Aorta (tissue), 5 donors: ENCODE data around the gene TMEM131L. TPM values are rescaled to one million over a fixed set of nuclear protein-coding genes. Genes with fewer than 3 reads are reported as not detected.

Source experiments
- ATAC-seq: fragments of 200-7000 bp; cut with Tn5 transposase; one replicate; pipeline ENCODE4 v1.9.1; 2022; ENCODE audit warnings: moderate library complexity; ENCODE audit not compliant: low FRiP score
- DNase-seq, 2 donors: peaks; one replicate each; pipeline ENCODE4 v3.0.0-alpha.2; 2020
- H3K27ac ChIP-seq, 2 donors: one replicate each; pipeline ENCODE4 v1.5.1; 2013; ENCODE audit warnings: low read length in 2 of 2, mild to moderate bottlenecking in 2 of 2, moderate library complexity in 2 of 2, control low read depth in 1 of 2, inconsistent platforms in 1 of 2, low read depth in 1 of 2
- H3K27me3 ChIP-seq, 2 donors: one replicate each; pipeline ENCODE4 v1.6.1; 2013; ENCODE audit warnings: control low read depth in 1 of 2, low read length in 1 of 2, mild to moderate bottlenecking in 1 of 2, moderate library complexity in 1 of 2; ENCODE audit not compliant: insufficient read depth in 2 of 2, control insufficient read depth in 1 of 2
- H3K36me3 ChIP-seq, 2 donors: one replicate each; pipeline ENCODE4 v1.6.1; 2013; ENCODE audit warnings: control low read depth in 1 of 2, low read length in 1 of 2, mild to moderate bottlenecking in 1 of 2; ENCODE audit not compliant: insufficient read depth in 2 of 2, control insufficient read depth in 1 of 2
- H3K4me1 ChIP-seq, 2 donors: one replicate each; pipeline ENCODE4 v1.6.1; 2013; ENCODE audit warnings: low read length in 2 of 2, control low read depth in 1 of 2, mild to moderate bottlenecking in 1 of 2, moderate library complexity in 1 of 2; ENCODE audit not compliant: insufficient read depth in 2 of 2, control insufficient read depth in 1 of 2
- H3K4me3 ChIP-seq, 2 donors: one replicate each; pipeline ENCODE4 v1.5.1; 2013; ENCODE audit warnings: low read length in 2 of 2, control low read depth in 1 of 2, mild to moderate bottlenecking in 1 of 2
- H3K9me3 ChIP-seq: one replicate; pipeline ENCODE4 v1.6.1; 2013; ENCODE audit warnings: mild to moderate bottlenecking, low read length; ENCODE audit not compliant: control insufficient read depth
- WGBS, 2 donors: extraction: QIAGEN DNeasy Blood & Tissue Kit; methylation state at CpG; one replicate each; pipeline ENCODE4 v1.1.7; 2013; 5-methylcytosine and 5-hydroxymethylcytosine counted together
- intact Hi-C, 2 donors: fragments of 100-400 bp; cut with DNase I; formaldehyde crosslinking; loops; one replicate each; pipeline versions ENCODE4 v1.14.2 to v1.15.0; 2022
- polyA plus RNA-seq, 2 donors: library from polyadenylated mRNA; stranded (reverse); fragments of 200-250 nt; gene quantifications; one replicate each; pipeline ENCODE4 v1.2.3, GENCODE V29; 2013
- total RNA-seq, 2 donors: library from RNA; stranded (reverse); fragmentation: NEBNext Ultra II Directional; extraction: Animal tissue kit (Norgen Biotek cat#: 25700); gene quantifications; one replicate each; pipeline ENCODE4 v1.2.1, GENCODE V29; 2021
- donor health status: healthy with polysubstance abuse.
- donor health status: Bipolar disorder and iron deficiency.
- donor health status: DM: no; HTN: no; CAD: no.
- donor health status: DM: no; HTN: no; CAD: no.
- donor health status: DM: yes; HTN: yes; CAD: no.

TMEM131L gene
- total and polyA plus RNA-seq, 4 donors: 2.0 to 22.5 (median 17.5) TPM

- no peaks in the 10 kb centered on the region for H3K36me3 ChIP-seq
- H3K4me1 ChIP-seq: peaks cover 0 to 19% of the 10 kb centered on the region in 2 donors
- no peak overlapping the region for H3K27ac ChIP-seq
- DNase-seq (no peak), ATAC-seq (no peak)
- H3K9me3 ChIP-seq: no peaks in the 10 kb centered on the region
- H3K4me3 ChIP-seq: no peak overlapping the region
- no peaks in the 10 kb centered on the region for H3K27me3 ChIP-seq
- WGBS, 2 donors: 96% methylated on average over 4 of the region's 4 CpGs
- intact Hi-C loops: no loop called here
These were observed 54.1 kb downstream of the TMEM131L start for GRCh38 chr4:153520227-153520626.

- no peak overlapping the region for H3K4me3 ChIP-seq
- peaks cover 0 to 19% of the 10 kb centered on the region in 2 donors for H3K4me1 ChIP-seq
- no peaks in the 10 kb centered on the region for H3K36me3 ChIP-seq
- ATAC-seq (no peak), DNase-seq (no peak)
- H3K27ac ChIP-seq: no peak overlapping the region
- H3K9me3 ChIP-seq: no peaks in the 10 kb centered on the region
- intact Hi-C loops: no loop called here
- whole genome bisulfite sequencing, 2 donors: 91 to 92% methylated on average over 8 of the region's 8 CpGs
- no peaks in the 10 kb centered on the region for H3K27me3 ChIP-seq
These were observed 54.7 kb downstream of the TMEM131L start for GRCh38 chr4:153520801-153521329.

DNA sequence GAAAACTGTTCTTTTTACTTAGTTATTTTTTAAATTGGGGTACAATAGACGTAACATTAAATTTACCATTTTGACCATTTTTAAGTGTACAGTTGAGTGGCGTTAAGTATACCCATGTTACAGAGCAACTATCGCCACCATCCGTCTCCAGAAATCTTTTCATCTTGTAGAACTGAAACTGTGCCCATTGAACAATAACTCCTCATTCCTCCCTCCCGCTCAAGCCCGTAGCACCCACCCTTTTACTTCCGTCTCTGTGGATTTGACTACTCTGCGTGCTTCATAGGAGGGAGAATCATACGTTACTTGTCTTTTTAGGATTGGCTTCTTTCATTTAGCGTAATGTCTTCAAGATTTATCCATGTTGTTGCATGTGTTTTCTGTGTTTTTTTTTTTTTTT is 55.3 kb downstream of the TMEM131L start:
- intact Hi-C loops: no loop called here

GRCh38 chr4:153521999-153522801 is 56.0 kb downstream of the TMEM131L start:
- no peaks in the 10 kb centered on the region for H3K36me3 ChIP-seq
- no peak overlapping the region for H3K4me3 ChIP-seq
- WGBS, 2 donors: 83 to 89% methylated on average over 17 of the region's 17 CpGs
- H3K27me3 ChIP-seq: no peaks in the 10 kb centered on the region
- no peak for ATAC-seq
- H3K9me3 ChIP-seq: no peaks in the 10 kb centered on the region
- intact Hi-C loops: no loop called here
- H3K4me1 ChIP-seq: peaks cover 0 to 19% of the 10 kb centered on the region in 2 donors
- DNase-seq: no peak
- H3K27ac ChIP-seq: peak overlapping the region in 1 of 2 donors; percentile 30

More for the DNA sequence above, 55.3 kb downstream of the TMEM131L start:
- H3K9me3 ChIP-seq: no peaks in the 10 kb centered on the region
- WGBS, 2 donors: 96 to 97% methylated on average over 10 of the region's 10 CpGs
- H3K4me3 ChIP-seq: no peak overlapping the region
- no peak overlapping the region for H3K27ac ChIP-seq
- ATAC-seq: no peak
- no peaks in the 10 kb centered on the region for H3K36me3 ChIP-seq
- H3K27me3 ChIP-seq: no peaks in the 10 kb centered on the region
- H3K4me1 ChIP-seq: peaks cover 0 to 19% of the 10 kb centered on the region in 2 donors
- DNase-seq: no peak

- intact Hi-C loops: no loop called here
- Histone ChIP-seq H3K4me3 (no peak overlapping the region), H3K4me1 (peaks cover 0 to 19% of the 10 kb centered on the region in 2 donors), H3K27ac (peak overlapping the region in 1 of 2 donors; percentile 30), H3K36me3 (no peaks in the 10 kb centered on the region), H3K9me3 (no peaks in the 10 kb centered on the region), H3K27me3 (no peaks in the 10 kb centered on the region)
- DNase-seq: no peak
- no peak for ATAC-seq
- 45 to 58% methylated on average over 1 of the region's 1 CpG for WGBS, 2 donors
These were observed 56.6 kb downstream of the TMEM131L start for GRCh38 chr4:153522802-153523094.

DNA sequence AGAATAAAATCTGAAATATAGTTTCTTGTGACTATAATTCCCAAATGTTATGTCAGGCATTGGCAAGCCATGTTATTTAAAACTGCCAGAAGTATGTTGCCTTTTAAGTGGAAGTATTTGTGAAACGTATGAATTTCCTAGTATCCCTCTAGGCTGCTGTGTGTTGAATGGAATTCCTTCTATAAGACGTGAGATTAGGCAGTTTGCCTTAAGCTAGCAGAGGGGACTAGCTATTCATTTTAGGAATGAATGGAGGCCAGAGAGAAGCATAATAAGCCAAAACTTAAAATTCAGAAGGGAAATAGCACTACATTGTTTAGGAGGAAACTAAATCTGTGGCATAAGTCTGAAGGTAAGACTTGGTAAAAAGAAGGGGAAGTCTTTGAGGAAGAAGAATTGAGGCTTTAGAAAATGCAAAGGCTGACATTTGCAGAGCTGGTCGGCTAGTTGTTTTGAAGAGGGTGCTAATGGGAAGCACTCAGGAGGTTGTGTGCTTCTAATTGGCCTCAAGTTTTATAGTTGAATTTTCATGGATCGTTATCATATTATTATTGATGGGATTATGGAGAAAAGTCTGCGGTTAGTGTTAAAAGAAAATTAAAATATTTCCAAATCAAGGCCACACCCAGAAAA is 57.1 kb downstream of the TMEM131L start:
- Histone ChIP-seq H3K9me3 (no peaks in the 10 kb centered on the region), H3K4me1 (peaks cover 0 to 19% of the 10 kb centered on the region in 2 donors), H3K27ac (peak overlapping the region in 1 of 2 donors; percentile 83), H3K27me3 (no peaks in the 10 kb centered on the region), H3K4me3 (no peak overlapping the region), H3K36me3 (no peaks in the 10 kb centered on the region)
- ATAC-seq: no peak
- WGBS, 2 donors: 35 to 45% methylated on average over 5 of the region's 5 CpGs
- intact Hi-C loops: no loop called here
- DNase-seq: no peak

- no peak overlapping the region for H3K4me3 ChIP-seq
- peaks cover 0 to 21% of the 10 kb centered on the region in 2 donors for H3K4me1 ChIP-seq
- H3K9me3 ChIP-seq: no peaks in the 10 kb centered on the region
- H3K36me3 ChIP-seq: no peaks in the 10 kb centered on the region
- ATAC-seq: no peak
- H3K27me3 ChIP-seq: no peaks in the 10 kb centered on the region
- H3K27ac ChIP-seq: peak overlapping the region; percentile 69 to 83
- intact Hi-C loops: no loop called here
- WGBS, 2 donors: 8 to 17% methylated on average over 4 of the region's 4 CpGs
- DNase-seq: no peak
These were observed 57.8 kb downstream of the TMEM131L start for GRCh38 chr4:153523941-153524386.

GRCh38 chr4:153524682-153525081 is 58.5 kb downstream of the TMEM131L start:
- Histone ChIP-seq H3K36me3 (no peaks in the 10 kb centered on the region), H3K27ac (peak overlapping the region in 1 of 2 donors; percentile 42), H3K4me1 (peaks cover 0 to 16% of the 10 kb centered on the region in 2 donors), H3K9me3 (no peaks in the 10 kb centered on the region), H3K4me3 (no peak overlapping the region), H3K27me3 (no peaks in the 10 kb centered on the region)
- intact Hi-C loops: no loop called here
- DNase-seq: no peak
- 74 to 82% methylated on average over 4 of the region's 4 CpGs for WGBS, 2 donors
- no peak for ATAC-seq
